Sigmoid colon (tissue), 7 donors: ENCODE data around the gene BACH1. TPM values are rescaled to one million over a fixed set of nuclear protein-coding genes. Genes with fewer than 3 reads are reported as not detected.
A peak's percentile ranks its signal among the peaks of the same experiment; 100 is the strongest.
"Not testable (repeated sequence)": the region's sequence is repeated elsewhere in the genome, so short reads cannot be mapped to it uniquely, and the experiment has no call there.

Experiments used
- DNase-seq: peaks from one replicate; pipeline ENCODE4 v3.0.0-alpha.2; 2019
- H3K27ac ChIP-seq, 4 donors: fragments of 200-600 bp; sonication (generic); one replicate each; pipeline ENCODE4 v1.5.1; 2016 to 2019; ENCODE audit warnings: mild to moderate bottlenecking in 1 of 4
- H3K27me3 ChIP-seq, 3 donors: fragments of 200-600 bp; sonication (generic); one replicate each; pipeline ENCODE4 v1.5.1; 2019; ENCODE audit warnings: mild to moderate bottlenecking in 1 of 3
- H3K36me3 ChIP-seq, 4 donors: fragments of 200-600 bp; sonication (generic); one replicate each; pipeline ENCODE4 v1.5.1; 2016 to 2019
- H3K4me1 ChIP-seq, 4 donors: fragments of 200-600 bp; sonication (generic); one replicate each; pipeline ENCODE4 v1.5.1; 2017 to 2019
- H3K4me3 ChIP-seq, 4 donors: fragments of 200-600 bp; sonication (generic); one replicate each; pipeline ENCODE4 v1.5.1; 2017 to 2019; ENCODE audit warnings: mild to moderate bottlenecking in 2 of 4, moderate library complexity in 1 of 4
- H3K9me3 ChIP-seq, 4 donors: fragments of 200-600 bp in 3 of 4; sonication (generic) in 3 of 4; one replicate each; pipeline versions ENCODE4 v1.5.1 to v1.6.1; 2013 to 2019
- EP300 ChIP-seq, 4 donors: sonication (generic); formaldehyde crosslinking; IDR thresholded peaks; one replicate each; pipeline ENCODE4 v1.6.1; 2017; ENCODE audit warnings: antibody characterized with exemption in 4 of 4
- POLR2A ChIP-seq, 2 donors: fragments of 450-650 bp; IDR thresholded peaks; one replicate each; pipeline ENCODE4 v1.6.1; 2016; ENCODE audit warnings: antibody characterized with exemption in 2 of 2, mild to moderate bottlenecking in 2 of 2, moderate library complexity in 2 of 2
- POLR2AphosphoS5 ChIP-seq, 4 donors: sonication (generic); formaldehyde crosslinking; IDR thresholded peaks; one replicate each; pipeline ENCODE4 v1.6.1; 2017; ENCODE audit warnings: antibody characterized with exemption in 4 of 4
- WGBS, 2 donors: extraction: QIAGEN DNeasy Blood & Tissue Kit; methylation state at CpG; one replicate each; pipeline ENCODE4 v1.1.7; 2013; 5-methylcytosine and 5-hydroxymethylcytosine counted together
- intact Hi-C: fragments of 100-400 bp; cut with DNase I; formaldehyde crosslinking; loops from one replicate; pipeline ENCODE4 v1.15.1; 2023
- polyA plus RNA-seq, 3 donors: library from polyadenylated mRNA; stranded (reverse); fragments of 200-250 nt; gene quantifications; one replicate each; pipeline ENCODE4 v1.2.3, GENCODE V29; 2013
- total RNA-seq, 4 donors: library from RNA; depleted of rRNA; stranded (reverse); fragments of >200 nt; gene quantifications; one replicate each; pipeline ENCODE4 v1.1.0, GENCODE V29; 2016
- TF ChIP-seq, protein P1 (sequence below), 4 experiments: fragments of 450-650 bp in 3 of 4; fragments of 200-600 bp in 1 of 4; IDR thresholded peaks; one replicate each; pipeline ENCODE4 v1.5.1; 2016 to 2019; ENCODE audit warnings: antibody characterized with exemption in 4 of 4, mild to moderate bottlenecking in 3 of 4, moderate library complexity in 2 of 4
- donor health status: healthy with polysubstance abuse.
- donor health status: Bipolar disorder and iron deficiency.
- donor health status: healthy.

Gene BACH1
- total and polyA plus RNA-seq, 7 donors = 8.4 to 89.6 (median 47.1) TPM

DNA sequence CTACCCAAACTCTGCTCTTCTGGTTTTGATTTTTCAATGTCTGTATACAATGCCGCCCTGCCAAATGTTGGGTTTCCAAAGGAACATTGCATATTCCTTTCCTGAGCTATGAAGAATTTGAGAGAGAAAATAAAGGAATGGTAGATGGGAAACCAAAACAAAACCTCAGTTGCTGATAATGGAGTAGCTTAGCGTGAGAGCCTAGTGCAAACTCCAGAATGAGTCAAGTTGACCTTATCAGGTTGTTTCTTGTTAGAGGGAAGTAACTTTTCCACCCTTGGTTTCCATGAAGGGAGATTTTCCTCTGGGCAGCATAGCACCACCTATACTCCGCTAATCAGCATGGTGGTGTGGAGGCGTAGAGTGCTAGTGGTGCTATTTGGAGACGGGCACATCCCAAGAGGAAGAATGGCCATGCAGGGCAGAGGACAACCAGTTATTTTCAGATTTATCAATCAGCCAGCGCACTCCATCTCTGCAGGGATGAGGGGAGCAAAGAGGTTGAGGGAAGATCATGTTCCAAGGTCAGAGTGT, 51.6 kb downstream of the BACH1 start:
- Histone ChIP-seq H3K36me3 (no peaks in the 10 kb centered on the region), H3K4me1 (peaks cover 0 to 46% (median 35%) of the 10 kb centered on the region in 4 donors), H3K9me3 (no peaks in the 10 kb centered on the region), H3K4me3 (no peak overlapping the region), H3K27me3 (no peaks in the 10 kb centered on the region), H3K27ac (no peak overlapping the region)
- no peak for DNase-seq
- TF ChIP-seq EP300 (IDR thresholded peaks at IDR 0.05) = no peak
- TF ChIP-seq POLR2A (IDR thresholded peaks at IDR 0.05) = no peak
- TF ChIP-seq POLR2AphosphoS5 (IDR thresholded peaks at IDR 0.05) = no peak
- TF ChIP-seq, protein P1, sequence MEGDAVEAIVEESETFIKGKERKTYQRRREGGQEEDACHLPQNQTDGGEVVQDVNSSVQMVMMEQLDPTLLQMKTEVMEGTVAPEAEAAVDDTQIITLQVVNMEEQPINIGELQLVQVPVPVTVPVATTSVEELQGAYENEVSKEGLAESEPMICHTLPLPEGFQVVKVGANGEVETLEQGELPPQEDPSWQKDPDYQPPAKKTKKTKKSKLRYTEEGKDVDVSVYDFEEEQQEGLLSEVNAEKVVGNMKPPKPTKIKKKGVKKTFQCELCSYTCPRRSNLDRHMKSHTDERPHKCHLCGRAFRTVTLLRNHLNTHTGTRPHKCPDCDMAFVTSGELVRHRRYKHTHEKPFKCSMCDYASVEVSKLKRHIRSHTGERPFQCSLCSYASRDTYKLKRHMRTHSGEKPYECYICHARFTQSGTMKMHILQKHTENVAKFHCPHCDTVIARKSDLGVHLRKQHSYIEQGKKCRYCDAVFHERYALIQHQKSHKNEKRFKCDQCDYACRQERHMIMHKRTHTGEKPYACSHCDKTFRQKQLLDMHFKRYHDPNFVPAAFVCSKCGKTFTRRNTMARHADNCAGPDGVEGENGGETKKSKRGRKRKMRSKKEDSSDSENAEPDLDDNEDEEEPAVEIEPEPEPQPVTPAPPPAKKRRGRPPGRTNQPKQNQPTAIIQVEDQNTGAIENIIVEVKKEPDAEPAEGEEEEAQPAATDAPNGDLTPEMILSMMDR (IDR thresholded peaks at IDR 0.05) = no peak
- intact Hi-C loops = no loop called here
- WGBS, 2 donors = 96% methylated on average over 6 of the region's 6 CpGs

DNA sequence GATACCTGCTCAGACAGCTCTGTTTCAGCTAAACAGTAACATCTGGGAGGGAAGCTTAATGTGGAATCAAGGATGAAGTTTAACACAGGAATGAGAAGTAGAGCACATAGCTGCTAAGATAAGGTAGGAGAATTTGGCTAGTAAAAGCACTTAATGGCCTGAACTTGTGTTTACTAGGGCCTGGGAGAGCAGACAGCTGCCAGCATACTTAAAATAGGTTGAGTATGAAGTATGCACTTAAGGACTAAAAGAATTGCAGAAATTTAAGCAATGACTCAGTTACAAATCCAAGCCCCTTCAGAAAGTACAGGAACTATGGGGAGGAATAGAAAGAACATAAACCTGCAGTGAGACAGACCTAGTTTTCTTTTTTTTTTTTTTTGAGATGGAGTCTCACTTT, 53.0 kb downstream of the BACH1 start:
- intact Hi-C loops = no loop called here
- Histone ChIP-seq H3K9me3 (no peaks in the 10 kb centered on the region), H3K36me3 (no peaks in the 10 kb centered on the region), H3K27me3 (no peaks in the 10 kb centered on the region), H3K27ac (peak overlapping the region in 2 of 4 donors; percentile 33 to 52), H3K4me1 (peaks cover 0 to 37% (median 27%) of the 10 kb centered on the region in 4 donors), H3K4me3 (no peak overlapping the region)
- TF ChIP-seq POLR2A (IDR thresholded peaks at IDR 0.05) = no peak
- TF ChIP-seq POLR2AphosphoS5 (IDR thresholded peaks at IDR 0.05) = no peak
- TF ChIP-seq, protein P1 (IDR thresholded peaks at IDR 0.05) = no peak
- TF ChIP-seq EP300 (IDR thresholded peaks at IDR 0.05) = no peak
- no peak for DNase-seq

DNA sequence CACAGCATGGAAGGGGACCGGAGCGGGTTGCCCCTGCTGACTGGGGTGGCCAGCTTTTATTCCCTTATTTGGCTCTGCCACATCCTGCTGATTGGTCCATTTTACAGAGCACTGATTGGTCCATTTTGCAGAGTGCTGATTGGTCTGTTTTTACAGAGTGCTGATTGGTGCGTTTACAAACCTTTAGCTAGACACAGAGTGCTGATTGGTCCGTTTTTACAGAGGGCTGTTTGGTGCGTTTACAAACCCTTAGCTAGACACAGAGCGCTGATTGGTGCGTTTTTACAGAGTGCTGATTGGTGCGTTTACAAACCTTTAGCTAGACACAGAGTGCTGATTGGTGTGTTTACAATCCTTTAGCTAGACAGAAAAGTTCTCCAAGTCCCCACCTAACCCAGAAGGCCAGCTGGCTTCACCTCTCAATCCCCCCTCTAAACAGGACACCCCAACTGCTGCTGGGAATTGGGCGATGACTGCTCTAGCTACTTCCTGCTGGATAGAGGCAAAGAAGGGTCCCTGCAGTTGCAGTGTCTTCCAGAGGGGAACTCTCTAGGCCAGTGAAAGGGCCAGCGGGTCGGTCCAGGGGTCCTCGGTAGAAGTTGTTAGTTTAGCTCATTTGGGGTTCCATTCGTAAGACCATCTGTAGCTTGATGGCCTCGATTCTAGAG, 56.5 kb downstream of the BACH1 start:
- H3K27me3 ChIP-seq, H3K9me3 ChIP-seq, DNase-seq, H3K4me3 ChIP-seq, H3K27ac ChIP-seq, intact Hi-C loops, H3K36me3 ChIP-seq: not testable (repeated sequence)
- peaks cover 0 to 17% (median 11%) of the 10 kb centered on the region in 4 donors for H3K4me1 ChIP-seq
- 97 to 99% methylated on average over 14 of the region's 14 CpGs for WGBS, 2 donors

DNA sequence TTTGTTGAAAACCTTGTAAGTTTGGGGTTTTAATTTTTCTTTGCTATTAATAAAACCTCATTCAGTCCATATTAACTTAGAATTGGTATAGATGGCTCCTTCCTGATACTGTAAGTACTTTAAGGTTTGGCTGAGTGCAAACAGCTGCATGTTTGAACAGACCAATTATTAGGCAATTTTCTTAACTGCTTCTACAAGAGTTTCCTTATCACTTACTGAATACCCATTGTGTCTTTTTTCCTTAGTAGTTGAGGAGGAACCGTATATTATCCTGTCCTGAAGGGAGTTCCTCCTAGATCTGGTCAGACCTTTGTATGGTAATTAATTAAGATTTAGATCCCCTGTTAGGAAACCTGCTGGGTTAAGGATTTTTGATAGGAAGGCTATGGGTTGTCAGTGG, 57.6 kb downstream of the BACH1 start:
- intact Hi-C loops, H3K4me3 ChIP-seq, H3K9me3 ChIP-seq, H3K36me3 ChIP-seq, DNase-seq, H3K27ac ChIP-seq, H3K27me3 ChIP-seq: not testable (repeated sequence)
- H3K4me1 ChIP-seq = peaks cover 0 to 11% (median 7%) of the 10 kb centered on the region in 4 donors
- WGBS, 2 donors = 31 to 59% methylated on average over 1 of the region's 1 CpG

DNA sequence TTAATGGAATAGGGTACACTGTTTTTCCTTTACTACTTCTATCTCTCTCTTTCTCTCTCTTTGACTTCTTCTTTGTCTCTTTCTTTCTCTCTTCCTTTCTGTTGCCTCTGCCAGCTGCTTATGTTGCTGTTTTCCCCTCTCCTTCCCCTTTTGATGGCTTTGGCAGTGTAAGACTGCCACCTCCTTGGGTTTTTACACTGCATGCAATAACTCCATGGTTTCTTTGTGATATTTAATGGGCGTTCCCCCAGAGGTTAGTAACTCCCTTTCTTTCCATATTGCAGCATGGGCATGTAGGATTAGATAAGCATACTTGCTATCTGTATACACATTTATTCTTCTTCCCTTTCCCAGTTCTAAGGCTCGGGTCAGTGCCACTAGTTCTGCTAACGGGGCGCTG, 58.1 kb downstream of the BACH1 start:
- H3K9me3 ChIP-seq, H3K36me3 ChIP-seq, DNase-seq, H3K27me3 ChIP-seq, H3K4me3 ChIP-seq, intact Hi-C loops, H3K27ac ChIP-seq, H3K4me1 ChIP-seq: not testable (repeated sequence)
- WGBS, 2 donors = 93 to 94% methylated on average over 4 of the region's 4 CpGs

DNA sequence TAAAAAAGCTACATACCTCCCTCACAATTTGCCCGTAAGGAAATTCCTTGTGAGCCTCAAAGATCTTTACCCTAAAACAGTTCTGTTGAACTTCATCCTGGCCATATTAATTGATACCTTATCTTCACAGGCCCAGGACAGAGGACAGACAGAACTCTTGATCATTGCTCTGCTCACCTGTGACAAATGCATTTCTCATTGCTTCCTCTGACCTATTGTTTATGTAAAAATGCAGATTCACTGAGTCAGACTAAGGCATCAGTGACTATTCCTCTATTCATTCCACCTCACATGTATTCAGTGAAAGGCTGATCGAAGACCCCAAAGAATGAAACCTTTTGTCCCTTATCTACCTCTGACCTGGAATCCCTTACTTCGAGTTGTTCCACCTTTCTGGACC, 61.0 kb downstream of the BACH1 start:
- Histone ChIP-seq H3K27me3 (no peaks in the 10 kb centered on the region), H3K4me1 (no peaks in the 10 kb centered on the region), H3K27ac (no peak overlapping the region), H3K36me3 (no peaks in the 10 kb centered on the region), H3K4me3 (no peak overlapping the region), H3K9me3 (no peaks in the 10 kb centered on the region)
- WGBS, 2 donors = 95 to 99% methylated on average over 3 of the region's 3 CpGs
- TF ChIP-seq POLR2A (IDR thresholded peaks at IDR 0.05) = no peak
- TF ChIP-seq, protein P1 (IDR thresholded peaks at IDR 0.05) = no peak
- TF ChIP-seq POLR2AphosphoS5 (IDR thresholded peaks at IDR 0.05) = no peak
- TF ChIP-seq EP300 (IDR thresholded peaks at IDR 0.05) = no peak
- no peak for DNase-seq
- intact Hi-C loops = no loop called here
